Esophagus squamous epithelium (tissue), 5 donors: Measurements from ENCODE around the gene PARD3. TPM values are rescaled to one million over a fixed set of nuclear protein-coding genes. Genes with fewer than 3 reads are reported as not detected.
A peak's percentile ranks its signal among the peaks of the same experiment; 100 is the strongest.
"Not testable (repeated sequence)": the region's sequence is repeated elsewhere in the genome, so short reads cannot be mapped to it uniquely, and the experiment has no call there.

Experiments used
- DNase-seq: peaks from one replicate; lab custom pipeline; 2025; lab: John Stamatoyannopoulos, UW
- H3K27ac ChIP-seq, 4 donors: fragments of 200-600 bp; sonication (generic); one replicate each; pipeline ENCODE4 v1.5.1; 2016 to 2019; ENCODE audit warnings: mild to moderate bottlenecking in 1 of 4
- H3K27me3 ChIP-seq, 4 donors: fragments of 200-600 bp; sonication (generic); 1 replicate in 3 of 4; 2 replicates in 1 of 4; pipeline versions ENCODE4 v1.5.1 to v1.6.0; 2017 to 2021; ENCODE audit warnings: antibody characterized with exemption in 1 of 4
- H3K36me3 ChIP-seq, 3 donors: fragments of 200-600 bp; sonication (generic); one replicate each; pipeline ENCODE4 v1.5.1; 2016 to 2019
- H3K4me1 ChIP-seq, 3 donors: fragments of 200-600 bp; sonication (generic); one replicate each; pipeline ENCODE4 v1.5.1; 2017 to 2019
- H3K4me3 ChIP-seq, 4 donors: fragments of 200-600 bp; sonication (generic); 1 replicate in 3 of 4; 2 replicates in 1 of 4; pipeline ENCODE4 v1.5.1; 2016 to 2019; ENCODE audit warnings: mild to moderate bottlenecking in 2 of 4, moderate library complexity in 1 of 4
- H3K9me3 ChIP-seq, 3 donors: fragments of 200-600 bp; sonication (generic); one replicate each; pipeline ENCODE4 v1.5.1; 2016 to 2019
- CTCF ChIP-seq, 6 experiments: fragments of 450-650 bp in 4 of 6; fragments of 200-600 bp in 2 of 6; sonication (generic) in 2 of 6; IDR thresholded peaks; one replicate each; pipeline ENCODE4 v1.5.1; 2016 to 2019; ENCODE audit warnings: antibody characterized with exemption in 6 of 6, mild to moderate bottlenecking in 4 of 6, moderate library complexity in 4 of 6
- POLR2A ChIP-seq, 4 donors: fragments of 450-650 bp; IDR thresholded peaks; one replicate each; pipeline ENCODE4 v1.6.1; 2017; ENCODE audit warnings: antibody characterized with exemption in 4 of 4, mild to moderate bottlenecking in 4 of 4, moderate library complexity in 3 of 4
- WGBS, 2 donors: methylation state at CpG; one replicate each; pipeline ENCODE4 v1.1.5; 2018; 5-methylcytosine and 5-hydroxymethylcytosine counted together
- intact Hi-C: fragments of 100-400 bp; cut with DNase I; formaldehyde crosslinking; loops from one replicate; pipeline ENCODE4 v1.15.0; 2022
- total RNA-seq, 4 donors: library from RNA; depleted of rRNA; stranded (reverse); fragments of >200 nt; gene quantifications; one replicate each; pipeline ENCODE4 v1.1.0, GENCODE V29; 2016
- donor health status: DM: yes; HTN: yes; CAD: no.

The PARD3 gene
- total RNA-seq, 4 donors from 2014 or later, result 57.3 to 114 (median 81.7) TPM

GRCh38 chr10:34273340-34273739 is 541.8 kb downstream of the PARD3 start:
- Histone ChIP-seq H3K36me3 (peaks cover 0 to 22% (median 0%) of the 10 kb centered on the region in 3 donors), H3K9me3 (no peaks in the 10 kb centered on the region), H3K4me1 (no peaks in the 10 kb centered on the region), H3K27ac (no peak overlapping the region), H3K27me3 (no peaks in the 10 kb centered on the region), H3K4me3 (no peak overlapping the region)
- TF ChIP-seq CTCF (IDR thresholded peaks at IDR 0.05) (peak in 1 of 6 experiments; percentile 20), POLR2A (IDR thresholded peaks at IDR 0.05) (no peak)
- 78 to 83% methylated on average over 1 of the region's 1 CpG for WGBS, 2 donors
- no peak for DNase-seq
- intact Hi-C loops, result no loop called here

GRCh38 chr10:34272316-34272715 is 542.8 kb downstream of the PARD3 start:
- H3K36me3 ChIP-seq, result peaks cover 0 to 21% (median 0%) of the 10 kb centered on the region in 3 donors
- H3K9me3 ChIP-seq, result no peaks in the 10 kb centered on the region
- no peak for TF ChIP-seq POLR2A (IDR thresholded peaks at IDR 0.05)
- no peak for TF ChIP-seq CTCF (IDR thresholded peaks at IDR 0.05)

GRCh38 chr10:34268410-34268809 is 546.7 kb downstream of the PARD3 start:
- peaks cover 0 to 39% (median 0%) of the 10 kb centered on the region in 3 donors for H3K36me3 ChIP-seq
- H3K4me3 ChIP-seq, H3K9me3 ChIP-seq, DNase-seq, intact Hi-C loops, H3K27me3 ChIP-seq, H3K4me1 ChIP-seq, H3K27ac ChIP-seq: not testable (repeated sequence)
- 86% methylated on average over 1 of the region's 2 CpGs; no CpG with 5 or more reads in 1 of the 2 donors for WGBS, 2 donors

More at GRCh38 chr10:34272316-34272715, 542.8 kb downstream of the PARD3 start:
- Histone ChIP-seq H3K4me1 (no peaks in the 10 kb centered on the region), H3K4me3 (no peak overlapping the region), H3K27ac (no peak overlapping the region), H3K27me3 (no peaks in the 10 kb centered on the region)
- no peak for DNase-seq
- WGBS, 2 donors, result 73 to 84% methylated on average over 3 of the region's 3 CpGs
- intact Hi-C loops, result no loop called here

GRCh38 chr10:34262985-34263384 is 552.1 kb downstream of the PARD3 start:
- intact Hi-C loops, result no loop called here
- no peak overlapping the region for H3K4me3 ChIP-seq
- 90 to 91% methylated on average over 1 of the region's 1 CpG for WGBS, 2 donors
- H3K27me3 ChIP-seq, result no peaks in the 10 kb centered on the region
- no peaks in the 10 kb centered on the region for H3K4me1 ChIP-seq
- no peak for DNase-seq
- H3K27ac ChIP-seq, result no peak overlapping the region
- H3K9me3 ChIP-seq, result no peaks in the 10 kb centered on the region
- H3K36me3 ChIP-seq, result peaks cover 0 to 48% (median 0%) of the 10 kb centered on the region in 3 donors
- TF ChIP-seq POLR2A (IDR thresholded peaks at IDR 0.05) (no peak), CTCF (IDR thresholded peaks at IDR 0.05) (no peak)

- no peak for DNase-seq
- 85 to 91% methylated on average over 5 of the region's 5 CpGs for WGBS, 2 donors
- no peaks in the 10 kb centered on the region for H3K9me3 ChIP-seq
- H3K4me1 ChIP-seq, result no peaks in the 10 kb centered on the region
- no peak for TF ChIP-seq CTCF (IDR thresholded peaks at IDR 0.05)
- TF ChIP-seq POLR2A (IDR thresholded peaks at IDR 0.05), result no peak
- no peak overlapping the region for H3K27ac ChIP-seq
- H3K4me3 ChIP-seq, result no peak overlapping the region
- H3K27me3 ChIP-seq, result no peaks in the 10 kb centered on the region
- peaks cover 0 to 37% (median 0%) of the 10 kb centered on the region in 3 donors for H3K36me3 ChIP-seq
- intact Hi-C loops, result no loop called here
Observed at GRCh38 chr10:34260904-34261303, 554.2 kb downstream of the PARD3 start.

GRCh38 chr10:34256216-34256615 is 558.9 kb downstream of the PARD3 start:
- H3K36me3 ChIP-seq, result peaks cover 0 to 22% (median 0%) of the 10 kb centered on the region in 3 donors
- H3K4me3 ChIP-seq, result no peak overlapping the region
- H3K27me3 ChIP-seq, result no peaks in the 10 kb centered on the region
- H3K27ac ChIP-seq, result no peak overlapping the region
- intact Hi-C loops, result no loop called here
- peaks cover 0 to 9% (median 0%) of the 10 kb centered on the region in 3 donors for H3K4me1 ChIP-seq
- WGBS, 2 donors, result 92 to 93% methylated on average over 2 to 4 of the region's 4 CpGs
- H3K9me3 ChIP-seq, result no peaks in the 10 kb centered on the region
- no peak for DNase-seq
- TF ChIP-seq POLR2A (IDR thresholded peaks at IDR 0.05), result no peak
